GM10266 (cell line): Measurements from ENCODE around the gene EPS15.

Experiments
- DNase-seq: peaks from one replicate; pipeline ENCODE4 v3.0.0; 2012; ENCODE audit errors: extremely low spot score
- CTCF ChIP-seq: IDR thresholded peaks from 2 replicates; pipeline ENCODE4 v1.5.1; 2012; ENCODE audit warnings: mild to moderate bottlenecking, low read depth; ENCODE audit not compliant: control insufficient read depth, insufficient read depth; ENCODE audit errors: missing control alignments

Gene EPS15

GRCh38 chr1:51359879-51360278 is 159.2 kb downstream of the EPS15 start:
- DNase-seq: no peak
- TF ChIP-seq CTCF: no peak

- TF ChIP-seq CTCF: no peak
- no peak for DNase-seq
Observed at GRCh38 chr1:51355382-51355781, 163.7 kb downstream of the EPS15 start.

- DNase-seq: no peak
- TF ChIP-seq CTCF: no peak
Observed at GRCh38 chr1:51354416-51354815, 164.7 kb downstream of the EPS15 start.

GRCh38 chr1:51351907-51352306 is 167.2 kb downstream of the EPS15 start:
- DNase-seq: no peak
- TF ChIP-seq CTCF: no peak

- no peak for DNase-seq
- no peak for TF ChIP-seq CTCF
Observed at GRCh38 chr1:51349862-51350261, 169.2 kb downstream of the EPS15 start.

GRCh38 chr1:51348147-51348527 is 170.9 kb downstream of the EPS15 start:
- TF ChIP-seq CTCF: no peak
- DNase-seq: no peak

GRCh38 chr1:51347398-51348146 is 171.5 kb downstream of the EPS15 start:
- no peak for DNase-seq
- no peak for TF ChIP-seq CTCF
